ENCODE results near the gene AP5B1.

Gene AP5B1

GRCh38 chr11:65786008-65786785 lies 5.4 kb upstream of the AP5B1 start:
- H3K4me3 ChIP-seq (replicated peaks; ENCODE audit: insufficient read depth, low read length), result no peak overlapping the region
- DNase-seq (ENCODE audit: low read depth in 1 of 2, low spot score in 1 of 2), result no peak
- H3K27me3 ChIP-seq (ENCODE audit: insufficient read depth, poor library complexity, severe bottlenecking), result peaks cover 37% of the 10 kb centered on the region
- no peak overlapping the region for H3K27ac ChIP-seq (replicated peaks)
- TF ChIP-seq REST (IDR thresholded peaks at IDR 0.05; ENCODE audit: insufficient replicate concordance, low read depth) (no peak), CTCF (IDR thresholded peaks at IDR 0.05; ENCODE audit: insufficient read depth, low read length) (no peak), GABPA (IDR thresholded peaks at IDR 0.05; ENCODE audit: low read depth) (no peak), SPI1 (IDR thresholded peaks at IDR 0.05; ENCODE audit: borderline replicate concordance, low read depth) (no peak), POLR2AphosphoS5 (IDR thresholded peaks at IDR 0.05; ENCODE audit: low read depth) (no peak)

GRCh38 chr11:65785319-65786007 lies 4.7 kb upstream of the AP5B1 start:
- TF ChIP-seq GABPA (IDR thresholded peaks at IDR 0.05; ENCODE audit: low read depth), result no peak
- Histone ChIP-seq H3K4me3 (replicated peaks; ENCODE audit: insufficient read depth, low read length) (no peak overlapping the region), H3K27me3 (ENCODE audit: insufficient read depth, poor library complexity, severe bottlenecking) (peaks cover 37% of the 10 kb centered on the region), H3K27ac (replicated peaks) (no peak overlapping the region)
- no peak for DNase-seq (ENCODE audit: low read depth in 1 of 2, low spot score in 1 of 2)

- Histone ChIP-seq H3K27ac (replicated peaks) (no peak overlapping the region), H3K27me3 (ENCODE audit: insufficient read depth, poor library complexity, severe bottlenecking) (peaks cover 23% of the 10 kb centered on the region), H3K4me3 (replicated peaks; ENCODE audit: insufficient read depth, low read length) (no peak overlapping the region)
- TF ChIP-seq GABPA (IDR thresholded peaks at IDR 0.05; ENCODE audit: low read depth) (no peak), REST (IDR thresholded peaks at IDR 0.05; ENCODE audit: insufficient replicate concordance, low read depth) (no peak), SPI1 (IDR thresholded peaks at IDR 0.05; ENCODE audit: borderline replicate concordance, low read depth) (no peak), POLR2AphosphoS5 (IDR thresholded peaks at IDR 0.05; ENCODE audit: low read depth) (no peak)
- no peak for DNase-seq (ENCODE audit: low read depth in 1 of 2, low spot score in 1 of 2)
Measured at GRCh38 chr11:65782816-65783228, 2.0 kb upstream of the AP5B1 start.

GRCh38 chr11:65781962-65782815 lies 1.4 kb upstream of the AP5B1 start:
- Histone ChIP-seq H3K4me3 (replicated peaks; ENCODE audit: insufficient read depth, low read length) (no peak overlapping the region), H3K27me3 (ENCODE audit: insufficient read depth, poor library complexity, severe bottlenecking) (peaks cover 20% of the 10 kb centered on the region), H3K27ac (replicated peaks) (no peak overlapping the region)
- no peak for DNase-seq (ENCODE audit: low read depth in 1 of 2, low spot score in 1 of 2)
- TF ChIP-seq REST (IDR thresholded peaks at IDR 0.05; ENCODE audit: insufficient replicate concordance, low read depth) (no peak), SPI1 (IDR thresholded peaks at IDR 0.05; ENCODE audit: borderline replicate concordance, low read depth) (no peak), GABPA (IDR thresholded peaks at IDR 0.05; ENCODE audit: low read depth) (no peak), CTCF (IDR thresholded peaks at IDR 0.05; ENCODE audit: insufficient read depth, low read length) (no peak), POLR2AphosphoS5 (IDR thresholded peaks at IDR 0.05; ENCODE audit: low read depth) (no peak)
